Skeletal muscle tissue (tissue), 4 donors: ENCODE results near the gene TARBP2. TPM values are rescaled to one million over a fixed set of nuclear protein-coding genes. Genes with fewer than 3 reads are reported as not detected.

Experiments used
- H3K27ac ChIP-seq: one replicate; pipeline ENCODE4 v1.7.0; 2013; ENCODE audit warnings: mild to moderate bottlenecking, low read depth, low read length, inconsistent platforms
- H3K27me3 ChIP-seq, 3 donors: one replicate each; pipeline ENCODE4 v1.7.0; 2013; ENCODE audit warnings: low read length in 3 of 3; ENCODE audit not compliant: control insufficient read depth in 3 of 3, insufficient read depth in 3 of 3
- H3K36me3 ChIP-seq, 3 donors: one replicate each; pipeline ENCODE4 v1.7.0; 2013; ENCODE audit warnings: low read length in 3 of 3; ENCODE audit not compliant: control insufficient read depth in 3 of 3, insufficient read depth in 3 of 3
- H3K4me1 ChIP-seq, 3 donors: one replicate each; pipeline ENCODE4 v1.7.0; 2013; ENCODE audit warnings: low read length in 3 of 3, mild to moderate bottlenecking in 3 of 3; ENCODE audit not compliant: control insufficient read depth in 3 of 3, insufficient read depth in 3 of 3
- H3K4me3 ChIP-seq, 3 donors: one replicate each; pipeline ENCODE4 v1.7.0; 2013; ENCODE audit warnings: low read length in 3 of 3
- H3K9ac ChIP-seq, 3 donors: one replicate each; pipeline ENCODE4 v1.7.0; 2013; ENCODE audit warnings: low read length in 3 of 3, mild to moderate bottlenecking in 3 of 3, moderate library complexity in 2 of 3, low read depth in 1 of 3
- H3K9me3 ChIP-seq, 3 donors: one replicate each; pipeline ENCODE4 v1.7.0; 2013; ENCODE audit warnings: low read length in 3 of 3; ENCODE audit not compliant: control insufficient read depth in 3 of 3
- total RNA-seq: library from RNA; depleted of rRNA; stranded (reverse); fragments of >200 nt; gene quantifications from one replicate; pipeline ENCODE4 v1.2.3, GENCODE V29; 2014
- donor health status: Osteomylitis.

TARBP2 gene
- total RNA-seq, 1 donor from 2014 or later = 29.7 TPM

- Histone ChIP-seq H3K36me3 (peaks cover 33 to 48% (median 43%) of the 10 kb centered on the region in 3 donors), H3K27me3 (no peaks in the 10 kb centered on the region), H3K4me3 (no peak overlapping the region), H3K27ac (no peak overlapping the region), H3K4me1 (no peaks in the 10 kb centered on the region), H3K9ac (no peak overlapping the region), H3K9me3 (no peaks in the 10 kb centered on the region)
Measured at GRCh38 chr12:53524476-53524875, 23.4 kb downstream of the TARBP2 start.

- Histone ChIP-seq H3K9ac (no peak overlapping the region), H3K4me3 (no peak overlapping the region), H3K4me1 (no peaks in the 10 kb centered on the region), H3K27ac (no peak overlapping the region), H3K36me3 (peaks cover 34 to 47% (median 41%) of the 10 kb centered on the region in 3 donors), H3K9me3 (no peaks in the 10 kb centered on the region), H3K27me3 (no peaks in the 10 kb centered on the region)
Measured at GRCh38 chr12:53530061-53530460, 29.0 kb downstream of the TARBP2 start.

- H3K9me3 ChIP-seq = no peaks in the 10 kb centered on the region
- H3K36me3 ChIP-seq = peaks cover 34 to 51% (median 47%) of the 10 kb centered on the region in 3 donors
- H3K4me3 ChIP-seq = no peak overlapping the region
- H3K27ac ChIP-seq = no peak overlapping the region
- no peak overlapping the region for H3K9ac ChIP-seq
- no peaks in the 10 kb centered on the region for H3K4me1 ChIP-seq
- H3K27me3 ChIP-seq = no peaks in the 10 kb centered on the region
Measured at GRCh38 chr12:53530920-53531319, 29.8 kb downstream of the TARBP2 start.

- peaks cover 41 to 53% (median 52%) of the 10 kb centered on the region in 3 donors for H3K36me3 ChIP-seq
- no peaks in the 10 kb centered on the region for H3K4me1 ChIP-seq
- H3K9me3 ChIP-seq = no peaks in the 10 kb centered on the region
- H3K27ac ChIP-seq = no peak overlapping the region
- H3K4me3 ChIP-seq = no peak overlapping the region
- no peaks in the 10 kb centered on the region for H3K27me3 ChIP-seq
- no peak overlapping the region for H3K9ac ChIP-seq
Measured at GRCh38 chr12:53532021-53532420, 30.9 kb downstream of the TARBP2 start.

- Histone ChIP-seq H3K4me3 (no peak overlapping the region), H3K9me3 (no peaks in the 10 kb centered on the region), H3K36me3 (peaks cover 42 to 59% (median 54%) of the 10 kb centered on the region in 3 donors), H3K9ac (no peak overlapping the region), H3K4me1 (no peaks in the 10 kb centered on the region), H3K27ac (no peak overlapping the region), H3K27me3 (no peaks in the 10 kb centered on the region)
Measured at GRCh38 chr12:53532524-53533445, 31.7 kb downstream of the TARBP2 start.

GRCh38 chr12:53533471-53533870, 32.4 kb downstream of the TARBP2 start:
- Histone ChIP-seq H3K4me1 (no peaks in the 10 kb centered on the region), H3K9me3 (no peaks in the 10 kb centered on the region), H3K4me3 (no peak overlapping the region), H3K9ac (no peak overlapping the region), H3K27ac (no peak overlapping the region), H3K27me3 (no peaks in the 10 kb centered on the region), H3K36me3 (peaks cover 42 to 64% (median 58%) of the 10 kb centered on the region in 3 donors)

GRCh38 chr12:53536962-53537361, 35.9 kb downstream of the TARBP2 start:
- Histone ChIP-seq H3K9me3 (no peaks in the 10 kb centered on the region), H3K4me1 (no peaks in the 10 kb centered on the region), H3K36me3 (peaks cover 39 to 72% (median 55%) of the 10 kb centered on the region in 3 donors), H3K27ac (no peak overlapping the region), H3K9ac (no peak overlapping the region), H3K4me3 (no peak overlapping the region), H3K27me3 (no peaks in the 10 kb centered on the region)

- Histone ChIP-seq H3K9ac (no peak overlapping the region), H3K27ac (no peak overlapping the region), H3K27me3 (no peaks in the 10 kb centered on the region), H3K4me3 (no peak overlapping the region), H3K36me3 (peaks cover 30 to 66% (median 45%) of the 10 kb centered on the region in 3 donors), H3K4me1 (no peaks in the 10 kb centered on the region), H3K9me3 (no peaks in the 10 kb centered on the region)
Measured at GRCh38 chr12:53538209-53538689, 37.2 kb downstream of the TARBP2 start.

- H3K9ac ChIP-seq = no peak overlapping the region
- peaks cover 23 to 58% (median 34%) of the 10 kb centered on the region in 3 donors for H3K36me3 ChIP-seq
- H3K27me3 ChIP-seq = no peaks in the 10 kb centered on the region
- H3K4me1 ChIP-seq = peaks cover 3 to 6% (median 5%) of the 10 kb centered on the region in 3 donors
- H3K4me3 ChIP-seq = no peak overlapping the region
- no peaks in the 10 kb centered on the region for H3K9me3 ChIP-seq
- H3K27ac ChIP-seq = no peak overlapping the region
Measured at GRCh38 chr12:53539526-53539925, 38.4 kb downstream of the TARBP2 start.

- peak overlapping the region; percentile 49 for H3K27ac ChIP-seq
- no peak overlapping the region for H3K4me3 ChIP-seq
- H3K9ac ChIP-seq = peak overlapping the region in 1 of 3 donors; percentile 25
Measured at GRCh38 chr12:53543539-53543938, 42.5 kb downstream of the TARBP2 start.

More at GRCh38 chr12:53543539-53543938, 42.5 kb downstream of the TARBP2 start:
- H3K4me1 ChIP-seq = peaks cover 3 to 6% (median 5%) of the 10 kb centered on the region in 3 donors
- H3K36me3 ChIP-seq = peaks cover 14 to 37% (median 16%) of the 10 kb centered on the region in 3 donors
- H3K27me3 ChIP-seq = no peaks in the 10 kb centered on the region
- H3K9me3 ChIP-seq = no peaks in the 10 kb centered on the region
